SU-DHL-6 (cell line): ENCODE data around the gene PTPRA.

Source experiments
- H2AFZ ChIP-seq: fragments of 200-600 bp; sonication (generic); 2 replicates; pipeline ENCODE4 v1.6.1; 2014; ENCODE audit warnings: low read depth, mild to moderate bottlenecking, moderate library complexity, mixed read lengths, antibody characterized with exemption, low read length; ENCODE audit not compliant: severe bottlenecking
- H3F3A ChIP-seq: fragments of 200-600 bp; shearing (Covaris generic); 2 replicates; pipeline ENCODE4 v1.6.0; 2016; ENCODE audit warnings: antibody characterized with exemption, mild to moderate bottlenecking; ENCODE audit not compliant: insufficient read depth
- H3K27ac ChIP-seq: fragments of 200-600 bp; sonication (generic); 2 replicates; pipeline ENCODE4 v1.5.1; 2016; ENCODE audit warnings: low read depth, mild to moderate bottlenecking, low read length, moderate library complexity, mixed read lengths
- H3K27me3 ChIP-seq: fragments of 200-600 bp; sonication (generic), shearing (Covaris generic); 2 replicates; pipeline ENCODE4 v1.6.0; 2014; ENCODE audit warnings: mild to moderate bottlenecking, low read length
- H3K36me3 ChIP-seq: fragments of 200-600 bp; sonication (generic); 2 replicates; pipeline ENCODE4 v1.6.1; 2014; ENCODE audit warnings: mild to moderate bottlenecking, low read length, mixed read lengths
- H3K4me2 ChIP-seq: fragments of 300-600, 200-600 bp; shearing (Covaris generic), sonication (generic); 2 replicates; pipeline ENCODE4 v1.6.0; 2014; ENCODE audit warnings: low read length, low read depth, mild to moderate bottlenecking; ENCODE audit not compliant: poor library complexity, severe bottlenecking
- H3K4me3 ChIP-seq: fragments of 200-600 bp; sonication (generic); 2 replicates; pipeline ENCODE4 v1.5.1; 2014; ENCODE audit warnings: antibody characterized with exemption, low read length, mild to moderate bottlenecking, mixed read lengths; ENCODE audit not compliant: insufficient read depth, poor library complexity, severe bottlenecking
- H3K79me2 ChIP-seq: fragments of 200-600 bp; sonication (generic); 2 replicates; pipeline ENCODE4 v1.6.1; 2014; ENCODE audit warnings: mild to moderate bottlenecking, low read length, moderate library complexity; ENCODE audit not compliant: insufficient read depth
- H3K9ac ChIP-seq: fragments of 200-600 bp; sonication (generic); 2 replicates; pipeline ENCODE4 v1.7.0; 2014; ENCODE audit warnings: mild to moderate bottlenecking, low read length
- H3K9me2 ChIP-seq: fragments of 200-600 bp; sonication (generic); replicated peaks from 2 replicates; pipeline ENCODE4 v1.6.1; 2014; ENCODE audit warnings: low read length; ENCODE audit not compliant: insufficient read depth
- H3K9me3 ChIP-seq: fragments of 200-600 bp; sonication (generic); 2 replicates; pipeline ENCODE4 v1.6.1; 2014; ENCODE audit warnings: low read length, mixed read lengths; ENCODE audit not compliant: insufficient read depth
- H4K20me1 ChIP-seq: fragments of 200-600 bp; sonication (generic); 2 replicates; pipeline ENCODE4 v1.6.1; 2014; ENCODE audit warnings: low read depth, mild to moderate bottlenecking, antibody characterized with exemption, low read length, moderate library complexity, mixed read lengths
- EZH2phosphoT487 ChIP-seq: fragments of 200-600 bp; sonication (generic), shearing (Covaris generic); conservative IDR thresholded peaks from 2 replicates; pipeline ENCODE4 v1.6.1; 2018; ENCODE audit warnings: mild to moderate bottlenecking, antibody characterized with exemption, low read length, moderate library complexity, mixed read lengths
- TF ChIP-seq, protein P1 (sequence below): fragments of 200-600 bp; sonication (generic); IDR thresholded peaks from one replicate; pipeline ENCODE4 v1.5.1; 2017; ENCODE audit warnings: antibody characterized with exemption, mild to moderate bottlenecking, low read length, moderate library complexity; ENCODE audit not compliant: insufficient read depth, poor library complexity, severe bottlenecking

Gene PTPRA

DNA sequence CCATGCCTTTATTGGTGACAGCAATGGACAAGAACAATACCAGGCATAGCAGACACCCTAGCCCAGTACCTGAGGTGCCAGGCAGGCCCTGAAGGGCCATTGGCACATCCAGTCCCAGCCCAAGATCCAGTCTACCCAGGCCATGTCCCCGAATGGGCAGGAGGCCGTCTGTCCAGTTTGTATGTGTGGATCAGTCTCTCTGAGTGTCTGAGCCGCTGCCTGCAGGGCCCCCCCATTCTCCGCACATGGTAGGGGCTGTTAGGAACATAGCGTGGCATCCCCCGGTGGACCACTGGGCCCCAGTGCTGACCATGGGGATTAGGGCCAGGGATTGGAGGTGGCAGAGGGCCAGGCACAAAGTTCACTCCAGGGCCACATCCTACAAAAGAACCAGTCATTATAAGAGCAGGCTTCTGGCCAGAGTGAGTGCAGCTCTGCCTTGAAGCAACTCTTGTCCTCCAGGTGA lies 37.9 kb upstream of the PTPRA start:
- Histone ChIP-seq H3K4me2 (no peak overlapping the region), H3K27ac (no peak overlapping the region), H3K79me2 (no peaks in the 10 kb centered on the region), H2AFZ (no peak overlapping the region), H3K9me2 (no peaks in the 10 kb centered on the region), H3F3A (no peaks in the 10 kb centered on the region), H3K4me3 (no peak overlapping the region), H3K9ac (no peak overlapping the region), H4K20me1 (no peaks in the 10 kb centered on the region), H3K27me3 (no peaks in the 10 kb centered on the region), H3K9me3 (no peaks in the 10 kb centered on the region), H3K36me3 (no peaks in the 10 kb centered on the region)
- TF ChIP-seq, protein P1, sequence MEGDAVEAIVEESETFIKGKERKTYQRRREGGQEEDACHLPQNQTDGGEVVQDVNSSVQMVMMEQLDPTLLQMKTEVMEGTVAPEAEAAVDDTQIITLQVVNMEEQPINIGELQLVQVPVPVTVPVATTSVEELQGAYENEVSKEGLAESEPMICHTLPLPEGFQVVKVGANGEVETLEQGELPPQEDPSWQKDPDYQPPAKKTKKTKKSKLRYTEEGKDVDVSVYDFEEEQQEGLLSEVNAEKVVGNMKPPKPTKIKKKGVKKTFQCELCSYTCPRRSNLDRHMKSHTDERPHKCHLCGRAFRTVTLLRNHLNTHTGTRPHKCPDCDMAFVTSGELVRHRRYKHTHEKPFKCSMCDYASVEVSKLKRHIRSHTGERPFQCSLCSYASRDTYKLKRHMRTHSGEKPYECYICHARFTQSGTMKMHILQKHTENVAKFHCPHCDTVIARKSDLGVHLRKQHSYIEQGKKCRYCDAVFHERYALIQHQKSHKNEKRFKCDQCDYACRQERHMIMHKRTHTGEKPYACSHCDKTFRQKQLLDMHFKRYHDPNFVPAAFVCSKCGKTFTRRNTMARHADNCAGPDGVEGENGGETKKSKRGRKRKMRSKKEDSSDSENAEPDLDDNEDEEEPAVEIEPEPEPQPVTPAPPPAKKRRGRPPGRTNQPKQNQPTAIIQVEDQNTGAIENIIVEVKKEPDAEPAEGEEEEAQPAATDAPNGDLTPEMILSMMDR = no peak
- no peak for TF ChIP-seq EZH2phosphoT487

DNA sequence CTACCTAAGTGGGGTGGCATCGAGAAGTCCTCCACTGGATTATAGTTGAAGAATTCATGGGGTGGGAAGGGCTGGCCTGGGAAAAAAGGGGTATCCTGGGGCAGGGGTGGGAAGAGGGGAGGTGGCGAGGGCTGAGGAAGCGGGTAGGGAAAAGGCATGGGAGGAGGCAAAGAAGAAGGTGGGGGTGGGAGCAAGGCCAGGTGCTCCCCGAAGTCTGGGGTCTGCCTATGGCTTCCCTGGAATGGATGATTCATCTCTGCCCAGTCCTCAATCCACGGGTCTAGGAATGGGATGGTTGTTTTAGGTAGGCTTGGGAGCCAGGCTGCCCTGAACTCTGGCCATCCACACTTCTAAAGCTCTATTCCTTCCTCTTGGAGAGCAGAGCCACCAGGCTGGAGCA lies 37.2 kb upstream of the PTPRA start:
- no peak overlapping the region for H3K4me3 ChIP-seq
- no peaks in the 10 kb centered on the region for H3K9me3 ChIP-seq
- no peaks in the 10 kb centered on the region for H4K20me1 ChIP-seq
- H3F3A ChIP-seq = no peaks in the 10 kb centered on the region
- no peaks in the 10 kb centered on the region for H3K27me3 ChIP-seq
- H2AFZ ChIP-seq = no peak overlapping the region
- no peaks in the 10 kb centered on the region for H3K36me3 ChIP-seq
- no peaks in the 10 kb centered on the region for H3K79me2 ChIP-seq
- no peak overlapping the region for H3K9ac ChIP-seq
- H3K27ac ChIP-seq = no peak overlapping the region
- H3K4me2 ChIP-seq = no peak overlapping the region
- TF ChIP-seq, protein P1 = no peak
- TF ChIP-seq EZH2phosphoT487 = no peak
- no peaks in the 10 kb centered on the region for H3K9me2 ChIP-seq

DNA sequence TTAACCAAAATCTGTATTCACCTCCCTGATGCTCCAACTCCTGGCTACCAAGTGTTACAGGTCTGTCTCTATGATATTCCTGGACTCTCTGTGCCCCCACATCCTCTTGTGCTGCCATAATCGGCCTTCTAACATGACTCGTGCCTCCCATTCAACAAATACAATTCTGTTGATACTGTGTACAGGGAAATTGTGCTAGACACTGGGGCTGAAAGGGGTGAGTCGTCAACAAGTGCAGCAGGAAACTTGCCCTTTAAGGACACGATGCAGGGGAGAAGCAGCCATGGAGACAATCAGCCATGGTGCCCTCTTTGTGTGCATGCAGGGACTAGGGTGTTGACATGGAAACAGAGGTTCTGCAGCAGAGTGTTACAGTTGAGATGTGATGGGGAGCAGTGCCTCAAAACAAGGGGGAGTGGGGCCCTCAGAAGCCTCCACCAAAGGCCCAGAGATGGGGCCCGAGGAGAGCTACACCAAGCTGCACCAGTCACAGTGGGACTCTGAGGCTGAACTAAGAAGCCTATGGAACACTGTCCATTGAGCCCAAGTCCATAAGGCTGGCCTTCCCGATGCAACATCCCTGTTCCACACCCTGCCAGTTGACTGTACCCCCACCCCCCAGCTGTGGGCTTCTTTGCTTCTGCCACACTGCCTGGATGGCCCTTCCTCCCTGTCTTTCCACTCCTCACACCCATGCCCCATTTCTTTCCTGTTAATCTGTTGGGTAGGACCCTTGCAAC lies 35.9 kb upstream of the PTPRA start:
- Histone ChIP-seq H4K20me1 (no peaks in the 10 kb centered on the region), H3K36me3 (no peaks in the 10 kb centered on the region), H2AFZ (no peak overlapping the region), H3F3A (no peaks in the 10 kb centered on the region), H3K79me2 (peaks cover 4% of the 10 kb centered on the region; the same call in 1 of the 2 replicates), H3K4me2 (no peak overlapping the region), H3K9me3 (no peaks in the 10 kb centered on the region), H3K27ac (no peak overlapping the region), H3K9me2 (no peaks in the 10 kb centered on the region), H3K27me3 (no peaks in the 10 kb centered on the region), H3K4me3 (no peak overlapping the region), H3K9ac (no peak overlapping the region)
- TF ChIP-seq, protein P1 = no peak
- no peak for TF ChIP-seq EZH2phosphoT487
